Ovary (tissue), 9 donors: Measurements from ENCODE around the gene PARP9. TPM values are rescaled to one million over a fixed set of nuclear protein-coding genes. Genes with fewer than 3 reads are reported as not detected.

Experiments used
- DNase-seq, 5 donors: peaks; one replicate each; pipeline ENCODE4 v3.0.0-alpha.2; 2019 to 2020
- H3K27ac ChIP-seq, 2 donors: fragments of 200-600 bp; one replicate each; pipeline versions ENCODE4 v1.5.1 to v1.8.0; 2019 to 2022
- H3K27me3 ChIP-seq: fragments of 200-600 bp; one replicate; pipeline ENCODE4 v1.8.0; 2022
- H3K36me3 ChIP-seq: fragments of 200-600 bp; sonication (generic); one replicate; pipeline ENCODE4 v1.5.1; 2019
- H3K4me1 ChIP-seq: one replicate; pipeline ENCODE4 v1.8.1; 2013; ENCODE audit warnings: mild to moderate bottlenecking, moderate library complexity; ENCODE audit not compliant: insufficient read depth
- H3K4me3 ChIP-seq: fragments of 200-600 bp; sonication (generic); one replicate; pipeline ENCODE4 v1.5.1; 2017
- H3K9me3 ChIP-seq, 2 donors: fragments of 200-600 bp in 1 of 2; sonication (generic) in 1 of 2; one replicate each; pipeline versions ENCODE4 v1.5.1 to v1.8.1; 2013 to 2019; ENCODE audit warnings: mild to moderate bottlenecking in 1 of 2, moderate library complexity in 1 of 2
- CTCF ChIP-seq, 3 donors: fragments of 450-650 bp in 2 of 3; fragments of 200-600 bp in 1 of 3; IDR thresholded peaks; one replicate each; pipeline versions ENCODE4 v1.5.1 to v1.8.0; 2016 to 2022; ENCODE audit warnings: antibody characterized with exemption in 3 of 3, mild to moderate bottlenecking in 1 of 3
- EP300 ChIP-seq: sonication (generic); formaldehyde crosslinking; IDR thresholded peaks from one replicate; pipeline ENCODE4 v1.6.1; 2017; ENCODE audit warnings: antibody characterized with exemption
- POLR2A ChIP-seq: fragments of 450-650 bp; IDR thresholded peaks from one replicate; pipeline ENCODE4 v1.6.1; 2017; ENCODE audit warnings: antibody characterized with exemption, mild to moderate bottlenecking, moderate library complexity
- WGBS, 3 donors: extraction: QIAGEN DNeasy Blood & Tissue Kit in 1 of 3; methylation state at CpG; one replicate each; pipeline versions ENCODE4 v1.1.5 to v1.1.7; 2013 to 2017; 5-methylcytosine and 5-hydroxymethylcytosine counted together
- intact Hi-C, 4 donors: fragments of 100-400 bp; cut with DNase I; formaldehyde crosslinking; loops; one replicate each; pipeline versions ENCODE4 v1.11.0 to v1.15.1; 2022 to 2023
- polyA plus RNA-seq, 2 donors: library from polyadenylated mRNA; stranded (reverse); fragments of 200-250 nt in 1 of 2; fragments of 350-450 nt in 1 of 2; fragmentation: Illumina TruSeq in 1 of 2; extraction: RNeasy Lipid Tissue Mini Kit (QIAGEN cat#74804) in 1 of 2; gene quantifications; one replicate each; pipeline ENCODE4 v1.2.3, GENCODE V29; 2013 to 2014
- total RNA-seq, 7 donors: library from RNA; depleted of rRNA in 2 of 7; stranded (reverse); fragments of >200 nt in 2 of 7; fragmentation: NEBNext Ultra II Directional in 3 of 7; extraction: Animal tissue kit (Norgen Biotek cat#: 25700) in 3 of 7; gene quantifications; one replicate each; pipeline versions ENCODE4 v1.1.0 to v1.2.4, GENCODE V29; 2016 to 2023
- donor health status: DM: no; HTN: no; CAD: no; lungs with moderate emphysema.
- donor health status: DM: no; HTN: no; CAD: no.
- donor health status: Bipolar disorder and iron deficiency.
- donor health status: DM: yes; HTN: yes; CAD: no.
- donor health status: DM: no; HTN: no; CAD: no.
- donor health status: DM: yes; HTN: yes; CAD: no.

The PARP9 gene
- total and polyA plus RNA-seq, 9 donors = 14.4 to 46.2 (median 23.0) TPM

- Histone ChIP-seq H3K27me3 (no peaks in the 10 kb centered on the region), H3K4me3 (no peak overlapping the region), H3K9me3 (no peaks in the 10 kb centered on the region), H3K36me3 (no peaks in the 10 kb centered on the region), H3K4me1 (no peaks in the 10 kb centered on the region), H3K27ac (no peak overlapping the region)
- TF ChIP-seq POLR2A (no peak), EP300 (no peak), CTCF (IDR thresholded peaks at IDR 0.05) (no peak)
- intact Hi-C loops = no loop called here
- WGBS, 3 donors = 94 to 97% (median 96%) methylated on average over 1 of the region's 1 CpG
- no peak for DNase-seq
These were observed 44.8 kb upstream of the PARP9 start for GRCh38 chr3:122608916-122609315.

GRCh38 chr3:122606330-122606729, 42.2 kb upstream of the PARP9 start:
- no peaks in the 10 kb centered on the region for H3K27me3 ChIP-seq
- H3K27ac ChIP-seq = no peak overlapping the region
- no peaks in the 10 kb centered on the region for H3K4me1 ChIP-seq
- intact Hi-C loops = no loop called here
- 51 to 55% (median 54%) methylated on average over 4 of the region's 4 CpGs for WGBS, 3 donors
- H3K9me3 ChIP-seq = no peaks in the 10 kb centered on the region
- H3K4me3 ChIP-seq = no peak overlapping the region
- H3K36me3 ChIP-seq = no peaks in the 10 kb centered on the region
- no peak for TF ChIP-seq POLR2A
- no peak for DNase-seq

- Histone ChIP-seq H3K27me3 (no peaks in the 10 kb centered on the region), H3K4me1 (no peaks in the 10 kb centered on the region), H3K9me3 (no peaks in the 10 kb centered on the region), H3K27ac (no peak overlapping the region), H3K4me3 (no peak overlapping the region), H3K36me3 (no peaks in the 10 kb centered on the region)
- WGBS, 3 donors = 81 to 90% (median 84%) methylated on average over 2 of the region's 2 CpGs
- intact Hi-C loops = no loop called here
- no peak for TF ChIP-seq EP300
- no peak for TF ChIP-seq POLR2A
- TF ChIP-seq CTCF (IDR thresholded peaks at IDR 0.05) = no peak
- no peak for DNase-seq
These were observed 39.0 kb upstream of the PARP9 start for GRCh38 chr3:122603056-122603455.

- TF ChIP-seq CTCF (IDR thresholded peaks at IDR 0.05) = no peak
- TF ChIP-seq EP300 = no peak
- no peak for TF ChIP-seq POLR2A
- no peaks in the 10 kb centered on the region for H3K36me3 ChIP-seq
- no peak for DNase-seq
- no peaks in the 10 kb centered on the region for H3K27me3 ChIP-seq
- intact Hi-C loops = no loop called here
- WGBS, 3 donors = 52 to 58% (median 54%) methylated on average over 5 of the region's 5 CpGs
- H3K9me3 ChIP-seq = no peaks in the 10 kb centered on the region
- H3K4me3 ChIP-seq = no peak overlapping the region
- H3K4me1 ChIP-seq = no peaks in the 10 kb centered on the region
- no peak overlapping the region for H3K27ac ChIP-seq
These were observed 38.1 kb upstream of the PARP9 start for GRCh38 chr3:122602011-122602710.

- Histone ChIP-seq H3K9me3 (no peaks in the 10 kb centered on the region), H3K27ac (no peak overlapping the region), H3K4me1 (no peaks in the 10 kb centered on the region), H3K4me3 (no peak overlapping the region), H3K36me3 (no peaks in the 10 kb centered on the region), H3K27me3 (no peaks in the 10 kb centered on the region)
- TF ChIP-seq CTCF (IDR thresholded peaks at IDR 0.05) = no peak
- no peak for TF ChIP-seq EP300
- TF ChIP-seq POLR2A = no peak
- DNase-seq = no peak
- intact Hi-C loops = no loop called here
- WGBS, 3 donors = 64 to 76% (median 67%) methylated on average over 4 of the region's 4 CpGs
These were observed 34.5 kb upstream of the PARP9 start for GRCh38 chr3:122598556-122598955.
